ENCODE data around the gene NUP210.

The NUP210 gene

DNA sequence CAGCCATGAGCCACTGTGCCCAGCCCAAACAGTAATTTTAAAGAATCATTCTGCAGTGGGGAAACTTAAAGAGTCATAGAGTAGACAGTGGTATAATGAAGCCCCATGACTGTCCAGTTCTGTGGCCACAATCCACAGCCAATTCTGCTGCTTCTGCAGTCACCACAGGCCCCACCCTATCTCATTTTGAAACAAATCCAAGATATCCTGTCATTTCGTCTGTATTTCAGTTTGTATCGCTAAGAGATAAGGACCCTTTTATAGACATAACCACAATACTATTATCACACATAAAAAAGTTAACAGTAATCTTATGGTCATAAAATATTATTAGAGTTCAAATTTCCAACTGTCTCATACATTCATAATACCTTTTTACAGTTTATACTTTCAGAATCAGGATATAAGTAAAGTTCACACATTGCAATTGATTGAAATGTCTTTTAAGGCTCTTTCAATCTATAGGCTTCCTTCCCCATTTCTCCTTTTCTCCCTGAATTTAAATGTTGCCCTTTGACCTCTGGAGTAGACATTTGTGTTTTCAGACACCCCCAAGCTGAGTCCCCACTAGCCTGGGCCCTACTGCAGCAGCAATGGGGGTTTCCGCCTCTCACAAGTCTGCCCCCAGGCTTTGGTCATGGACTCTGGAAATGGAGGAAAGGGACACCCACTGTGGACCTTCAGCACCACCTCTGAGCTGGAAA is 4.2 kb upstream of the NUP210 start:
- in situ Hi-C loops (cut with HindIII; ENCODE audit: low sequenced_read_pairs), result no loop called here

DNA sequence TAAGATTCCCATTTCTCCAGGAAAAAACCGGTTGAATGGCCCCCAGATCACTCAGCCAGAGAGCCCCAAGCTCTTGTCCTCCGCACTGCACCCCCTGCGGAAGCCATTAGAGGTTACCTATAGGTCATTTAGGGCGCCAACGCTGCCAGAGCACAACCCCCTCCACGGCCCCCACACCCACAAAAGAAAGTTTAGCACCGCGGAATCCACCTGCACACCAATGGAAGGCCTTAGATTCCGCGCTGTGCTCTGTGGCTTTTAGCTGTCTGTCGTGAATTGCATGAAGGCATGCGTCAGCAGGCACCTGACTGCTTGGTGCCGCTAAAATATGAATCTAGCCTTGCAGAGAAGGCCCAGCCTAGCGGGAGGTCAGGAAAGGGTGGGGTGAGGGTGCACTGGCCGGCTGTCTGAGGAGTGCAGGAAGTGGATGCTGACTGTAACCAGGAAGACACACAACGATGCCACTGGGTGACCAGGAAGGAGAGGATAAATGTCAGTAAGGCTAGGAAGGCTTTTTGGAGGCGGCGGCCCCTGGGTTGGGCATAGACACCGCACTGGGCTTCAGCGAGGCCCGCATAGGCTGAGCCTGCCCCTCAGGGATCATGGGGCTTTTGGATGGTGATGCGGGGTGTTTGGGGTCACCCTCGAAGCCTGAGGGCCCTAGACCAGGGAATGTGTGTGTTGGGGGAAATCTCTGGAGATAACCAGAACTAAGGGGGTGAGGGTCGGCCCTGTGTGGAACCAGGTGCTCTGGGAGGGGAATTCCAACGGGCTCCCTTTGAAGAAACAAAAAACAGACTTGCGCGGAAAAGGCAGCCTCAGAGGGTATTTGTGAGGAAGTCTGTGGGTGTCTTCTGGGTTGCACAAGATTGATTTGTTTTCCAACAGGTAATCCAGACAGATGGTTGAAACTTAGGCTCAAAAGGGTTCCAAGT is 976 bp upstream of the NUP210 start:
- no peak for TF ChIP-seq CTCF (IDR thresholded peaks at IDR 0.05; ENCODE audit: low read depth, low read length, missing control alignments)
- no peak for DNase-seq (ENCODE audit: low read depth)
- no peak overlapping the region for H3K4me3 ChIP-seq (ENCODE audit: low read depth, low read length)
- in situ Hi-C loops (cut with HindIII; ENCODE audit: low sequenced_read_pairs), result no loop called here

More for the DNA sequence above, 4.2 kb upstream of the NUP210 start:
- H3K4me3 ChIP-seq (ENCODE audit: low read depth, low read length), result no peak overlapping the region
- no peak for DNase-seq (ENCODE audit: low read depth)
- TF ChIP-seq CTCF (IDR thresholded peaks at IDR 0.05; ENCODE audit: low read depth, low read length, missing control alignments), result no peak

- in situ Hi-C loops (cut with HindIII; ENCODE audit: low sequenced_read_pairs), result no loop called here
- no peak for DNase-seq (ENCODE audit: low read depth)
- no peak for TF ChIP-seq CTCF (IDR thresholded peaks at IDR 0.05; ENCODE audit: low read depth, low read length, missing control alignments)
- peak overlapping the region; percentile 3 for H3K4me3 ChIP-seq (ENCODE audit: low read depth, low read length)
Measured at GRCh38 chr3:13419505-13420044, 547 bp downstream of the NUP210 start.

DNA sequence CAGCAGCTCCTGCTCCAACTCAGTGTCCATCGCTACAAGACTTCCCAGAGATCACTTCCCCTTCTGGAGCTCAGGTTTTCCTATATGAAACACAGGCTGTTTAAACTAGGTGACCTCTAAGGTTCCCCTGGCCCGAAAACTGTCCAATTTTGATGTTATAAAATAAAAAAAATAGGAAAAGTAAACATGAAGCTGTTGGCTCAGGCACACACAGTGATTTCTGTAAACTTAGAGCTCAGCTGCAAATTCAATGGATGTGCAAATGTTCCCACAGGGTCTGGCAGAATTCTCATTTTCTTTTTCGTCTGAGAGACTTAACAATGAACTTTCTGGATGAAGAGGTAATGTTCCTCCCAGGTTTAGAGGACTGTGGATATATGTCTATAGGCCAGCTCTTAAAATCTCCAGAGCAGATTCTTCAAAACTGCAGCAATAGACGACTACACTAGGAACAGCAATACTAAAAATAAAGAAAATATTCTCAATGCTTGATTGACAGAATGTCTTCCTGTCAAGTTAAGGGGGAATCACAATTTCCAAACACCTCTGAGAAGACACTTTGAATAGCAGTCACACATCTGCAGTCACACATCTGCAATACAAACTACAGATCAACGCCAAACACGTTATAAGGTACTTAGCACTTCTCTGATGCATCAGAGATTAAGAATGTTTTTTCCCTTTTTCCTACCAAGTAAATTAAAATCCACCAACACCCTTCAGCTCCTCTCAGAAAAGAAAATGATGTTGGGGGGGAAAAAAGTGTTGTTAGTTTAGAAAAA is 2.8 kb downstream of the NUP210 start:
- H3K4me3 ChIP-seq (ENCODE audit: low read depth, low read length), result no peak overlapping the region
- in situ Hi-C loops (cut with HindIII; ENCODE audit: low sequenced_read_pairs), result no loop called here
- DNase-seq (ENCODE audit: low read depth), result no peak
- no peak for TF ChIP-seq CTCF (IDR thresholded peaks at IDR 0.05; ENCODE audit: low read depth, low read length, missing control alignments)

- H3K4me3 ChIP-seq (ENCODE audit: low read depth, low read length), result no peak overlapping the region
- no peak for TF ChIP-seq CTCF (IDR thresholded peaks at IDR 0.05; ENCODE audit: low read depth, low read length, missing control alignments)
- in situ Hi-C loops (cut with HindIII; ENCODE audit: low sequenced_read_pairs), result no loop called here
- DNase-seq (ENCODE audit: low read depth), result no peak
Measured at GRCh38 chr3:13415997-13416793, 3.9 kb downstream of the NUP210 start.
